Neural progenitor cell (in vitro differentiated cells): ENCODE results near the gene SLC28A1. TPM values are rescaled to one million over a fixed set of nuclear protein-coding genes. Genes with fewer than 3 reads are reported as not detected.

Source experiments
- DNase-seq: peaks from one replicate; pipeline ENCODE4 v3.0.0-alpha.2; 2016; ENCODE audit warnings: low spot score
- H2AFZ ChIP-seq: fragments of 200-600 bp; sonication (generic); replicated peaks from 2 replicates; pipeline ENCODE4 v1.6.1; 2016; ENCODE audit warnings: antibody characterized with exemption
- H3F3A ChIP-seq: fragments of 200-600 bp; sonication (generic); 2 replicates; pipeline ENCODE4 v1.6.1; 2016; ENCODE audit warnings: antibody characterized with exemption, low read depth
- H3K27ac ChIP-seq: fragments of 200-600 bp; sonication (generic); 2 replicates; pipeline ENCODE4 v1.5.1; 2016; ENCODE audit warnings: mild to moderate bottlenecking
- H3K27me3 ChIP-seq: fragments of 200-600 bp; sonication (generic); 2 replicates; pipeline ENCODE4 v1.6.1; 2016; ENCODE audit warnings: mild to moderate bottlenecking, moderate library complexity
- H3K36me3 ChIP-seq: fragments of 200-600 bp; sonication (generic); 2 replicates; pipeline ENCODE4 v1.5.1; 2016
- H3K4me1 ChIP-seq: fragments of 200-600 bp; sonication (generic); 2 replicates; pipeline ENCODE4 v1.6.1; 2016; ENCODE audit warnings: mixed run types
- H3K4me2 ChIP-seq: fragments of 200-600 bp; sonication (generic); 2 replicates; pipeline ENCODE4 v1.6.1; 2016
- H3K4me3 ChIP-seq: fragments of 200-600 bp; sonication (generic); 2 replicates; pipeline ENCODE4 v1.5.1; 2016
- H3K79me2 ChIP-seq: fragments of 200-600 bp; sonication (generic); 2 replicates; pipeline ENCODE4 v1.6.1; 2016; ENCODE audit warnings: low read depth
- H3K9ac ChIP-seq: fragments of 200-600 bp; sonication (generic); 2 replicates; pipeline ENCODE4 v1.6.1; 2016
- H3K9me3 ChIP-seq: fragments of 200-600 bp; sonication (generic); 2 replicates; pipeline ENCODE4 v1.5.1; 2016; ENCODE audit warnings: low read depth
- H4K20me1 ChIP-seq: fragments of 200-600 bp; sonication (generic); 2 replicates; pipeline ENCODE4 v1.6.1; 2016; ENCODE audit warnings: low read depth
- H3K27ac Mint-ChIP-seq: 3 replicates; pipeline ENCODE4 v1.8.0; 2021; ENCODE audit warnings: mixed read lengths
- H3K27me3 Mint-ChIP-seq: 2 replicates; pipeline ENCODE4 v1.8.0; 2022; ENCODE audit warnings: low read depth, mild to moderate bottlenecking, inconsistent platforms, moderate library complexity, mixed read lengths; ENCODE audit not compliant: insufficient read depth
- H3K36me3 Mint-ChIP-seq: 3 replicates; pipeline ENCODE4 v1.8.0; 2021; ENCODE audit warnings: mixed read lengths
- H3K4me1 Mint-ChIP-seq: 3 replicates; pipeline ENCODE4 v1.8.0; 2021; ENCODE audit warnings: mixed read lengths
- H3K4me3 Mint-ChIP-seq: 3 replicates; pipeline ENCODE4 v1.8.0; 2021; ENCODE audit warnings: mild to moderate bottlenecking, moderate library complexity, mixed read lengths
- H3K9me3 Mint-ChIP-seq: 3 replicates; pipeline ENCODE4 v1.8.0; 2020; ENCODE audit warnings: mixed read lengths
- EZH2 ChIP-seq: fragments of 200-600 bp; sonication (generic); IDR thresholded peaks from 2 replicates; pipeline ENCODE4 v1.6.1; 2017; ENCODE audit warnings: antibody characterized with exemption, mild to moderate bottlenecking, moderate library complexity
- EZH2phosphoT487 ChIP-seq: fragments of 200-600 bp; sonication (generic); IDR thresholded peaks from 2 replicates; pipeline ENCODE4 v1.6.1; 2017; ENCODE audit warnings: antibody characterized with exemption
- total RNA-seq: library from RNA; depleted of rRNA; stranded (reverse); fragments of >200 nt; gene quantifications from 2 replicates; pipeline ENCODE4 v1.2.3, GENCODE V29; 2015; ENCODE audit warnings: low replicate concordance
- TF ChIP-seq, protein P1 (sequence below): fragments of 200-600 bp; sonication (generic); IDR thresholded peaks from 2 replicates; pipeline ENCODE4 v1.5.1; 2017; ENCODE audit warnings: antibody characterized with exemption, mild to moderate bottlenecking

Gene SLC28A1
- total RNA-seq, 1 donor from 2014 or later = not detected

DNA sequence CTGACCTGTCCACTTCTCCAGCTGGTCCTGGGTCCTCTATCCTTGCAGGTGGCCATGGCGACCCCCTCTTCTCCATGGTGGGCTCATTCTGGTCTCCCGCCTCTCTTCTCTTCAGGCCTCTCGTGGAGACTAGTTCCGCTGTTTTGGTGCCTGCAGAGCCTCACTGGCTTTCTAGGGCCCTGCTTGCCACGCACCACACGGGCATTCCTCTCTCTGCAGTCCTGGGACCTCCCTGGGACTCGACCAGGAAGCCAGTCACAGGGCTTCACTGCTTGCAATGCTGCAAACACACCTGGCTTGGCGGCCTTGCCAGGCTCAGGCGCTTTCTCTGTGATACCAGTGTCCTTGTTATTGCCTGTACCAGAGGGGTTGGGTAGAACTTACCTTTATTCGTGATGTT lies 9.1 kb downstream of the SLC28A1 start:
- no peak overlapping the region for H3K27ac Mint-ChIP-seq
- Histone ChIP-seq H2AFZ (no peak overlapping the region), H3K79me2 (no peaks in the 10 kb centered on the region), H3K27me3 (no peaks in the 10 kb centered on the region), H3K27ac (no peak overlapping the region), H3K9me3 (no peaks in the 10 kb centered on the region), H3K4me1 (no peaks in the 10 kb centered on the region), H3K4me3 (no peak overlapping the region), H3F3A (no peaks in the 10 kb centered on the region), H3K4me2 (no peak overlapping the region), H3K9ac (no peak overlapping the region), H3K36me3 (no peaks in the 10 kb centered on the region), H4K20me1 (no peaks in the 10 kb centered on the region)
- H3K4me1 Mint-ChIP-seq = no peaks in the 10 kb centered on the region
- TF ChIP-seq, protein P1, sequence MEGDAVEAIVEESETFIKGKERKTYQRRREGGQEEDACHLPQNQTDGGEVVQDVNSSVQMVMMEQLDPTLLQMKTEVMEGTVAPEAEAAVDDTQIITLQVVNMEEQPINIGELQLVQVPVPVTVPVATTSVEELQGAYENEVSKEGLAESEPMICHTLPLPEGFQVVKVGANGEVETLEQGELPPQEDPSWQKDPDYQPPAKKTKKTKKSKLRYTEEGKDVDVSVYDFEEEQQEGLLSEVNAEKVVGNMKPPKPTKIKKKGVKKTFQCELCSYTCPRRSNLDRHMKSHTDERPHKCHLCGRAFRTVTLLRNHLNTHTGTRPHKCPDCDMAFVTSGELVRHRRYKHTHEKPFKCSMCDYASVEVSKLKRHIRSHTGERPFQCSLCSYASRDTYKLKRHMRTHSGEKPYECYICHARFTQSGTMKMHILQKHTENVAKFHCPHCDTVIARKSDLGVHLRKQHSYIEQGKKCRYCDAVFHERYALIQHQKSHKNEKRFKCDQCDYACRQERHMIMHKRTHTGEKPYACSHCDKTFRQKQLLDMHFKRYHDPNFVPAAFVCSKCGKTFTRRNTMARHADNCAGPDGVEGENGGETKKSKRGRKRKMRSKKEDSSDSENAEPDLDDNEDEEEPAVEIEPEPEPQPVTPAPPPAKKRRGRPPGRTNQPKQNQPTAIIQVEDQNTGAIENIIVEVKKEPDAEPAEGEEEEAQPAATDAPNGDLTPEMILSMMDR = no peak
- no peak for TF ChIP-seq EZH2phosphoT487
- TF ChIP-seq EZH2 = no peak
- H3K36me3 Mint-ChIP-seq = no peaks in the 10 kb centered on the region
- H3K4me3 Mint-ChIP-seq = no peak overlapping the region
- H3K9me3 Mint-ChIP-seq = no peaks in the 10 kb centered on the region
- no peak for DNase-seq
- H3K27me3 Mint-ChIP-seq = peaks cover 8% of the 10 kb centered on the region

DNA sequence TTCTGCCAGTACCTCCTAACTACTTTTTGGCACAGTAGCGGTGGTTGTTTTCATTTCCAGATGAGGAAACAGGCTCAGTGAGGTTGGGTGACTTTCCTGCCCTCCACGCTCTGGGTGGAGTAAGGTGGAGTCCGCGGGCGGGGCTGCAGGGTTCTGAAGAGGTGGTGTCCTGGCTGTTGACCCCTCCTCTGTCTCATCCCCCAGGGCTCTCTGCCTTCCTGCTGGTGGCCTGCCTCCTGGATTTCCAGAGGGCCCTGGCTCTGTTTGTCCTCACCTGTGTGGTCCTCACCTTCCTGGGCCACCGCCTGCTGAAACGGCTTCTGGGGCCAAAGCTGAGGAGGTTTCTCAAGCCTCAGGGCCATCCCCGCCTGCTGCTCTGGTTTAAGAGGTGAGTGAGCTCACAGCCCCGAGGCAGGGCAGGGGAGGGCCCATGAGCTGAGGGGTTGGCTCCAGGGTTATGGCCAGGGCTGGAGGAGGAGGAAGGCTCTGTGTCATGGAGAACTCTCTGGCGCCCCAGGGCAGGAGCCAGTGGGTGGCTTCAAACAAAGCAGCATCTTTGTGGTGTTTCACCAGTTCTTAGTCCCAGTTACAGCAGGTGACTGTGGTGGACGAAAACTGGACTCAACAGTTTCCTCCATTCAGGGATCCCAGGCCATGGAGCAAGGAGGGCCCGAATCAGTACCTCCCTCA lies 10.4 kb downstream of the SLC28A1 start:
- Mint-ChIP-seq H3K27me3 (peaks cover 6% of the 10 kb centered on the region), H3K27ac (no peak overlapping the region), H3K9me3 (no peaks in the 10 kb centered on the region), H3K36me3 (no peaks in the 10 kb centered on the region), H3K4me3 (no peak overlapping the region), H3K4me1 (no peaks in the 10 kb centered on the region)
- TF ChIP-seq EZH2 = no peak
- TF ChIP-seq, protein P1 = no peak
- no peak for TF ChIP-seq EZH2phosphoT487
- no peaks in the 10 kb centered on the region for H4K20me1 ChIP-seq
- H3K79me2 ChIP-seq = no peaks in the 10 kb centered on the region
- no peak overlapping the region for H3K9ac ChIP-seq
- no peak for DNase-seq
- no peaks in the 10 kb centered on the region for H3K4me1 ChIP-seq
- no peaks in the 10 kb centered on the region for H3K36me3 ChIP-seq
- no peaks in the 10 kb centered on the region for H3K27me3 ChIP-seq
- no peak overlapping the region for H3K4me3 ChIP-seq
- no peaks in the 10 kb centered on the region for H3F3A ChIP-seq
- no peak overlapping the region for H3K4me2 ChIP-seq
- H3K27ac ChIP-seq = no peak overlapping the region
- no peaks in the 10 kb centered on the region for H3K9me3 ChIP-seq
- H2AFZ ChIP-seq = no peak overlapping the region

DNA sequence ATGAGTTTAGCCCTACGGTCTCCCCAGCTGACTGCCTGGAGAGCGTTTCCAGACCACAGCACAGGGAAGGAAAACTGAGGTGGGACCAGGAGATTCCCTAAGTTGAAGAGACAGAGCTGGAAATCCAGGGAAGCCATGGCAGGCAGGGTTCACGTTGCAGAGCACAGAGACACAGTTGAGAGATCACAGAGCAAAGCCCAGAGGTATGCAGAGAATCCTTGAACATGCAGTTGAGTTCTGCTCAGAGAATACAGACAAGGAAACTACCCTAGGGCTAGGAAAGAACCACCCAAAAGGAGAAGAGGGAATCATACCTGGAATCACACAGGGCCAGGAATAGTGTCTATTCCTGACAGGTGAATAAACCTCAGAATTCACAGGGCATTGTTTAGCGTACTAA lies 14.3 kb downstream of the SLC28A1 start:
- Histone ChIP-seq H3K4me2 (no peak overlapping the region), H3K4me1 (no peaks in the 10 kb centered on the region), H3F3A (no peaks in the 10 kb centered on the region), H3K79me2 (no peaks in the 10 kb centered on the region), H3K36me3 (no peaks in the 10 kb centered on the region), H3K4me3 (no peak overlapping the region), H3K27me3 (no peaks in the 10 kb centered on the region), H3K9ac (no peak overlapping the region), H3K27ac (no peak overlapping the region), H4K20me1 (no peaks in the 10 kb centered on the region), H2AFZ (no peak overlapping the region), H3K9me3 (no peaks in the 10 kb centered on the region)
- TF ChIP-seq, protein P1 = no peak
- TF ChIP-seq EZH2phosphoT487 (no peak), EZH2 (no peak)
- no peaks in the 10 kb centered on the region for H3K9me3 Mint-ChIP-seq
- H3K4me1 Mint-ChIP-seq = no peaks in the 10 kb centered on the region
- no peaks in the 10 kb centered on the region for H3K27me3 Mint-ChIP-seq
- no peak overlapping the region for H3K27ac Mint-ChIP-seq
- DNase-seq = no peak
- no peaks in the 10 kb centered on the region for H3K36me3 Mint-ChIP-seq
- no peak overlapping the region for H3K4me3 Mint-ChIP-seq
